Activated T-cell treated with anti-CD3 and anti-CD28 coated beads, Interleukin-2, amount 50 U/mL, for 1 hour (primary cell): Measurements from ENCODE around the gene SELENOS.
A peak's percentile ranks its signal among the peaks of the same experiment; 100 is the strongest.
"Not testable (repeated sequence)": the region's sequence is repeated elsewhere in the genome, so short reads cannot be mapped to it uniquely, and the experiment has no call there.

ENCODE experiments used
- DNase-seq: peaks from one replicate; pipeline ENCODE4 v3.0.0-alpha.2; 2020

The SELENOS gene

GRCh38 chr15:101309436-101310160 is 32.3 kb upstream of the SELENOS start:
- peak; percentile 5 for DNase-seq

DNA sequence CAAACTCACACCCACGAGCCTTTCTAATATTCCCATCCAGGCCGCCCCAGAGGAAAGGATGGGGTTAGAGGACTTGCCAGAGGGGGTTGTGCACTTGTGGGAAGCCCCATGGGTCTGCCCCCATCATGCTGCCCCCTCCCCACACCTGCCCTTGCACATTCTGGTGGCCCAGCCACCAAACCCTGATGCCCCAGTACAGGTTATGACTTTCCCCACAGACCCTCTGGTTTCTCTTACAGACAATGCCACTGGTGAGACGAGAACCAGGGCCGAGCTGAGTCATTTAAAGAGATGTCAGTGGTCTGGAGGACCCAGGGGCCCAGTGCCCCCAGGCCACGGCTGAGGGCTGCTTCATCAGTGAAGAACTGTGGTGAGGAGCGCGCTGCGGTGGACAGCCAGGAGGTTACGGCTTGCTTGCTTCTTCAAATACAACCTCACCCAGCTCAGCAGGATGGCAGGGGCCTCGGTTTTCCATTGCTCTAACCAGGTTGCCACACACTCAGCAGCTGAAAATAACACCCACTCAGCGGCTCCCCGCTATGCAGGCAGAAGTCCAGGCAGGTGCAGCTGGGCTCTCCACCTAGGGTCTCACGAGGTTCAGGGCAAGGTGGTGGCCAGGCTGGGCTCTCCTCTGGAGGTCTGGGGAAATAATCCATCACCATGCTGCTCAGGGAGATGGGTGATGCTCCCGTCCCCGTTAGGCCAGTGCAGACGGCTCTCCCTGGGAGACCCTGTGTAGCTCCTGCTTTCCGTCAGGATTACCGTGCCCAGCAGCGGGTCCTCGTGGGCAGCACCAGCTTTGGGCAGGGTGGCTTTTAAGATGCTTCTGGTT is 31.5 kb upstream of the SELENOS start:
- no peak for DNase-seq

- peak; percentile 4 for DNase-seq
Measured at GRCh38 chr15:101307897-101308603, 30.8 kb upstream of the SELENOS start.

DNA sequence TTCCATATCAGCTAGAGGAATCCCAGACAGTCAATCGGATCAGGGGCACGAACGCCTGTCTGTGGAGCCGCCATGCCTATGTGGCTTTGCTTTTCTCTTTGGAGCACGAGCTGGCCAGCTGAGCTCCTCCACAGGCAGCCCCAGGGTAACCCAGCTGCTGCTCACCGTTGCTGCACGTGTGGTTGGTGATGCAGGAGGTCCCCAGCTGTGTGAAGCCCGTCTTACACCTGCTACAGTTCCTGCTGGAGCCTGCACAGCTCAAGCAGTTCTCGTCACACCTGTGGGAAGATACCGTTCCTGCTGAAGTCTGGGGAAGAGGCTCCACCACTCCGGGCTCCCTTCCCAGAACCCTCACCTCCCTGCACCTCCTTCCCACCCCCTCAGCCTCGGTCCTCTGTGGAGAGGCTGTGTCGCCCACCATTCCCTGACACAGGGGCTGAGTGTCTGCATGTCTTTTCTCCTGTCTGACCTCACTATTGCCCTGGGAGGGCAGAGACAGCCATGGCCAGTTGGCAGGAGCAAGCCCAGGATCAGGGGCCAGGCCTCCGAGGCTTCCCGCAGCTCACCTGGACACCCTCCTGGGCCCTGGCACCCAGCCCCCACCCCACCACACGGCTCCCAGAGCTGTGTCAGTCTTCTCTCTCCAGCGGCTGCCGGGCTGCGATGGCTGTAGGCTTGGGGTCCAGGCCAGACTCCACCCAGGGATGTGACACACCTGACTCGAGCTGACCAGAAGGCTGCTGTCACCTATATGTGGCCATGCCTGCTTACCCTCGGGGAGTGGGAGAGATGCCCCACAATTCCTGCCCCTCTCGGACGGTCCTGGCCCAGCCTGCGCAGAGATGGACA is 30.0 kb upstream of the SELENOS start:
- peak; percentile 11 for DNase-seq

DNA sequence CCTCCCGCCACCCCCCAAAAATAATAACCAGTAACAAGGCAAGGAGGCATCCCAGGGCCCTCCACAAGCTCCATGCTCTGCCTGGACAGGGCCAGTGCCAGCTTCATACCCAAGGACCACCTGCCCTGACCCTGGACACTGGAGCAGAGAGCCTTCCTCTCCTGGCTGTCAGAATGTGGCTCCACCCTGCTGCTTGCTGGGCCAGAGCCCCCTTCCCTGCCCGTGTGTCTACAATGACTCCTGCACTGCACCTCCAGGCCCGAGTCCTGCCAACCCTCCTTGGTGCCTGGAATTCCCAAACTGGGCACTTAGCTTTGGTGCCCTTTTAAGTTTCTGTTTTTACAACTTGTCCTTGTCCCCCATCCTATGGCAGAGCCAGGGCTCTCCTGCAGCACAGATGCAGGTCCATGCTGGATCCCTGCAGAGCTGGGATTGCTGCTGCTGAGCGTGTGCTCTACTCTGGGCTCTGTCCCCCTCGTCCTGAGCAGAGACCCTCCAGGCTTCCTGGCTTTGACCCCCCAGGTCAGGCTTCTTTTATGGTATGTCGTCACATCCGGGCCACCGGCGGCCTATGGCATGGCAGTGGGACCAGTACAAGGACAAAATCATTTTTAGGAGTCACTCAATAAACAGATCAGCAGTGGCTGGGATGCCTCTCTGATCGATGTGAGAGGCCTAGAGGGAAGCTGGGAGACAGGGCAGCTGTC is 29.2 kb upstream of the SELENOS start:
- DNase-seq: peak; percentile 4

DNA sequence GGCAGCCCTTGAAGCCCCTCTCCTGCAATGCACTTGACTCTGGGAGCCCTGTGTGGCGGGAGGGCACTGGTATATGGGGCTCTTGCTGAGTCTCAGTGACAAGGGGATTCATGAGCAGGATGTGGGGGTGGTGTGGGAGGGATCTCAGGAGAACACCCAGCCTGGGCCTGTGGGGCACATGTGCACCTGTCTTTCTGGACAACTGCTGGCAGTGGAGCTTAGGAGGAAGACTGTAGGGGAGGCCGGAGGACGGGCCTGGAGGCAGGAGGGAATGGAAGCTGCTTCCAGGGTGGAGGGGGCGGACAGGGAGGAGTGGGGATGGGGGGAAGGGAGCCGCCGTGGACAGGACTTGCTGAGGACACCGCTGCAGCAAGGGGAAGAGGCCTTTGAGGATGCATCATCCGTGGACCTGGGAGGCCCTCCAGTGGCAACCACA is 28.6 kb upstream of the SELENOS start:
- peak; percentile 10 for DNase-seq

GRCh38 chr15:101303408-101303807 is 26.1 kb upstream of the SELENOS start:
- no peak for DNase-seq

- DNase-seq: no peak
Measured at GRCh38 chr15:101296418-101297405, 19.4 kb upstream of the SELENOS start.

DNA sequence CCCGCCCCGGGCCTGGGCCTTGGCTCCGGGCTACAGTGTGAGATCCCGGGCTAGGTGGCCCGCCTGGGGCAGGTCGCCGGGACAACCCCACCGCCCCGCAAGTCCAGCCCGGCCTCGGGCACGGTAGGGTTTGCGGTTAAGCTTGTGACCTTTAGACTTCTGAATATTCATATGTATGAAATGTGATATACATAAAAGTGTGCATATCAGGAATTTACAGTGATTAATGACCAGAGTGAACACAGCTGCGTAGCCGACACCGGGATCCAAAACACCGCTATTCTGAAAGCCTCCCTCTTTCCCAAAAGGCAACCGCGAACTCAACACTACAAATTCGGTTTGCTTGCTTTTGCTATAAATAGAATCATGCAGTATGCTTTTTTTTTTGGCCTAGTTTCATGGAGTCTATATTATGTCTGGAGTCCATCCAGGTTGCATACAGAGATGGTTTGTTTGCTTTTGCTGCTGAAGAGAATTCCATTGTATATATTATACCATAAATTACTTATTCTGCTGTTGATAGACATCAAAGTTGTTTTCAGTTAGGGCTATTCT is 18.4 kb upstream of the SELENOS start:
- no peak for DNase-seq

DNA sequence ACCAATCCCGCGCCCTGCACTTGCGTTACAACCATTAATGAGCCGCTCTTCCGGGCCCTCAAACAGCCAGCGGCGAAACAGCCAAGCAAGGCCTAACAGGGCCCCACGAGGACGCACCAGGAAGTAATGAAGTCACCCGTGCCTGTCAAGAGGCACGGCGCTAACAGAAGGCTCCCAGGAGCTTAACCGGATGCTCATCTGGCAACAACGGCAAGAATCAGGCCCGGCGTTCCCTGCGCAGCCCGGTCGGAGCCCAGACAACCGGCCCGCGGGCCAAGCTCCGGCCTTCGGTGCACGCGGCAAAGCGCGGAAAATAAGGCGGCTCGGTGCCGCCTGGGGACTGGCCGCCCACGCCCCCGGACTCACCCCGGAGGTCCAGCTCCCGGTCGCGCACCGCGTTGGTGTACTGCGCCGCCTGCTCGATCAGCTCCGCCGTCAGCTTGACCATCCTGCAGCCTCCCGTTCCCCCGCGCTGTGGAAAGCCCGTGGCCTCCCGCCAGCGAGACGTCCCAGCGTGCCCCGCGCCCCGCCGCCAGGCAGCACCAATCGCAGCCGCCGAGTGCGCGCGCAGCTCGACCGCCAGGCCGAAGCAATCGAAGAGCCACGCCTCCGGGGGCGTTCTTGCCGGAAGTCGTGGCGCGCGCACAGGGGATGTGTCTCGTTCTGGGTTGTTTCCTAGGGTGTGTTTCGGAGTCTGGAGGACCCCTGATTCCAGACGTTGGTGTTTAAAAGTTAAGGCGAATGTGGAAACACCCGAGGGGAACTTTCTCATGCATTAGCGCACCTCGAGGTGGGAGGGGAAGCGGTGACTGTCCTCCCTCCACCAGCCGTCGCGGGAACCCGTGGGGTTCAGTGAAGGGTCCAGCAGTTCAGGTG is 17.7 kb upstream of the SELENOS start, which contains the start of gene SNRPA1:
Gene SNRPA1, minus strand, starts transcription at position 518 of the 876 bp plus-strand sequence. Its CDS starts 70 bp downstream, at position 448.
- DNase-seq: peak; percentile 96

DNA sequence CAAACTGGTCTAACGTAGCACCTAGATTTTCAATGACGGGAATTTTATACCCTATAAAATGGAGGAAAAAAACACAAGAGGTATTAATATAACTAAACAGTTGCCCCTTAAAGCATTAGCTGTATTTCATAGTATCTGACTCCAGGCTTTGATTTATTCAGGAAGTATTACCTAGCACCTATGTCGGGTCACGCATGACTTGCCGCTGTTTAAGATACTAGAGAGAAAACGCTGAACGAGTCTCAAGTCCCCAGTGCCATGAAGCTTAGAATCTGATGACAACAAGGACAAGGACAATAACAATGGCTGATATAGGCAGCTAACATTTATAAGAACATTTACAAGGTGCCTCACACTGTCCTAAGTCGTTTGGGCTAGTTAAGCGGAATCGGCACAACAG is 15.8 kb upstream of the SELENOS start:
- no peak for DNase-seq

DNA sequence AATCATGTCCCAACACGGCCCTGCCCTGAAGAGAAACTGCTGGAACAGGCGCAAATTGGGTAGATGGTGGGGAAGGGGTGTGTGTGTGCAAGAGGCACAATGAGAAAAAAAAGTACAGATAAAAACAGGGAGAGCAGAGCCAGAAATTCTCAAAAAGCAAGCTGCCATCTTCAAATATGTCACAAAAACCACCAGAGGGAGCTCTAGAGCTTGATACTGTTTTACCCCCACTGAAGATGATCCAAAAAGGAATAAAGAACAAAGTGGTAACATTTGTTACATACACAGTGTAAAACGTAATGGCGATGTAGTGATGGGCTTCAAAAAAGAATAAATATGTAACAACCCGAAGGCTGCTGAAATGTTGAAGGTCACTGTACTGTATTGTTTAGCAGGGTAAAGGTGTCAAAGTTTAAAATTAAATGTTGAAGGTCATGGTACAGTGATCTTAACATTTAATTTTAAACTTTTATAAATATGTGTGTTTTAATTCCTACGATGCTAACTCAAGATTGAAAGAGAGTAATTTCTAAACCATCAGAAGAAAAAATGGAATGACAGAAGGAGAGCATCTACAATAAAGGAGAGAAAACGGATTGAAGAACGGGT is 11.7 kb upstream of the SELENOS start:
- DNase-seq: no peak

GRCh38 chr15:101287342-101287741 is 10.1 kb upstream of the SELENOS start:
- not testable (repeated sequence) for DNase-seq

DNA sequence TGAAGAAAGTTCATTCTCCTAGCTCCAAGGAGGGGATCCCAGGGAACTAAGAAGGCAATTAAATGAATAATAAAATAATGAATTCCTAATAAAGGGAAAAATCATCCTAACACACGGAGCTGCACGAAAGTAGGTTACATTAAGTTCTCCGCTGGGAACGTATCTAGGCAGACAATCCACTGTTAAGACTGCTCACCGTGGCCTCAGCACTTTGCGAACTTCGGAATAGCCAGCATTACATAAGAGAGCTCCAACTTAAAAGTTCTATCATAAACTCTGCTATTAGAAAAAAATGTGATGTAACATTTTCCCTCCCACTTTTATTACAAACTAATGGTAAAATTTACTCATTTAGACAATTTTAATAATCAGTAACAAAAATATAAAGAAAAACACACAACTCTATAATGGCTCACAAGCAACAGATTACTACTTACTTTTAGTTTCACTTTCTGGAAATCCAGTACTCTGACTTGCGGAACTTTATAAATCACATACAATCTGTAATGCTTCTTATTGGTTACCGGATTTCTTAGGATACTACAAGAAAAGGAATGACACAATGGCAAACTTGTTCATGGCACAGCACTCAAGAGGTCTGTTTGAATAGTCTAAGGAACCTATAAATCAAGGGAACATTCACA is 9.3 kb upstream of the SELENOS start:
- no peak for DNase-seq

DNA sequence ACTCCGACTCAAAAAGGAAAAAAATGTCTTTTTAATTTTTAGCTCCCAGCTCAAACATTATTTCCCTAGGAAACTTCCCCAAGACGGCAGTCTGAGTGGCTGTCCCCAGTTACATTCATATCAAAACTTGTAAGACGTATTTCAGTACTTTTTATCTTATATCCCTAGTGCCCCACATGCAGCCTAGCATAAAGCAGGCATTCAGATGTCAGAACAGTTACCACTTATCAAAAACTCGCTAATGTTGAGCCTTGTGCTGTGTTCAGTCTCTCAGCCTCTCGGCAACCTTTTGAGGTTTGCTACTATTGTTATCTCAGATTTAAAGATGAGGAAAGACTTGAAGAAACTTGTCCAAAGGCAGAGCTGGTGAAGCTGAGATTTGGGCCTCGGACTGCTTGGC is 6.6 kb upstream of the SELENOS start:
- no peak for DNase-seq

GRCh38 chr15:101280007-101280406 is 2.7 kb upstream of the SELENOS start:
- DNase-seq: no peak

DNA sequence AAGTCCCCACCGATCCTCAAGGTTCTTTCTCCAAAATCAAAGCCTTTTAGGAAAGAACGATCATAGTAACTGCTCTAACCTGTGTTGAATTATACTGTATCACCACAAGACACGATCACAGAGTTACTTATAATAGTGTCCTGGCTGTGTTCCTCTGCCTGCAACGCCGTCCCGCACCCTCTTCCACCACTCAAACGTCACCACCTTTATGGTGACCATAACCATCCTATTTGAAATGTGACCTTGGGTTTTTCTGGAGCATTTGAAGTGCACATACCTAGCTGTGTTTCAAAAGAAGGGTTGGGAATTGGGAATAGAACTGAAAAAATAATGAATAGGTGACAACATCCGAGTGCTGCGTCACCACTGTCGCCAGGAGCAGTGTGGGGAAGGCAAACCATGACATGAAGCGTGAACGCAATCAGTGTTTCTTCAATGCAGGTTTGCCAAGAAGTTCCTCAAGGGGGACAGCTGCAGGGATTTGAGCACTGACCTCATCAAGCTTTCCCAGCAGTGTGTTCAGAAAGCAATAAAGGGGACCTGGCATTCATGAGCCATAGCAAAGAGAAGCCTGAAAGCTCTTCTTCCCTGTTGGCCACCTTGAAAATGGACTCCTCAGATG is 769 bp upstream of the SELENOS start:
- no peak for DNase-seq
